ENCODE measurements around the gene PPP1R10.

- TF ChIP-seq TEAD4 (IDR thresholded peaks at IDR 0.05) (peak; percentile 63; the same call in 1 of the 2 replicates), YY1 (IDR thresholded peaks at IDR 0.05; ENCODE audit: low read depth) (no peak), TAF1 (IDR thresholded peaks at IDR 0.05; ENCODE audit: low read depth) (no peak), RAD21 (IDR thresholded peaks at IDR 0.05; ENCODE audit: low read depth) (no peak)
Observed at GRCh38 chr6:30612687-30613248, 4.3 kb downstream of the PPP1R10 start.
